ENCODE data around the gene MPO.

Gene MPO

DNA sequence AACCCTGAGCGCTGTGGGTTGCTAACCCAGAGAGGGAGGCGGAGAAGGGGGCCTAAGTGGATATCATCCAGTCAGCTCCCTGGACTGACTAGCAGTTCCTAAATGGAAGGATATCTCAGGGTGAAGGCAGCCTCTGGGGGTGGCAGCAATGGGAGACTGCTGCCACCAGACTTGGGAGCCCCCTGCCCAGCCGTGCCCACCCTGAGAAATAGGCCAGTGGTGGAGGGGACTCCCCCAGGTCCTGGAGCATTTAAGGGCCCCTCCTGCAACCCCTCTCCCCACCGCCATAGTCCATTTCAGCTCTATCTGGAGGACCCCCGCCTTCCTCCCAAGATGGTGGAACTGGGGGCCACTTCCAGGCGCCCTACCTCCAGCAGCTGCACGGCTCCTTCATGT is 39.4 kb upstream of the MPO start:
- no peak for DNase-seq (ENCODE audit: low spot score)

DNA sequence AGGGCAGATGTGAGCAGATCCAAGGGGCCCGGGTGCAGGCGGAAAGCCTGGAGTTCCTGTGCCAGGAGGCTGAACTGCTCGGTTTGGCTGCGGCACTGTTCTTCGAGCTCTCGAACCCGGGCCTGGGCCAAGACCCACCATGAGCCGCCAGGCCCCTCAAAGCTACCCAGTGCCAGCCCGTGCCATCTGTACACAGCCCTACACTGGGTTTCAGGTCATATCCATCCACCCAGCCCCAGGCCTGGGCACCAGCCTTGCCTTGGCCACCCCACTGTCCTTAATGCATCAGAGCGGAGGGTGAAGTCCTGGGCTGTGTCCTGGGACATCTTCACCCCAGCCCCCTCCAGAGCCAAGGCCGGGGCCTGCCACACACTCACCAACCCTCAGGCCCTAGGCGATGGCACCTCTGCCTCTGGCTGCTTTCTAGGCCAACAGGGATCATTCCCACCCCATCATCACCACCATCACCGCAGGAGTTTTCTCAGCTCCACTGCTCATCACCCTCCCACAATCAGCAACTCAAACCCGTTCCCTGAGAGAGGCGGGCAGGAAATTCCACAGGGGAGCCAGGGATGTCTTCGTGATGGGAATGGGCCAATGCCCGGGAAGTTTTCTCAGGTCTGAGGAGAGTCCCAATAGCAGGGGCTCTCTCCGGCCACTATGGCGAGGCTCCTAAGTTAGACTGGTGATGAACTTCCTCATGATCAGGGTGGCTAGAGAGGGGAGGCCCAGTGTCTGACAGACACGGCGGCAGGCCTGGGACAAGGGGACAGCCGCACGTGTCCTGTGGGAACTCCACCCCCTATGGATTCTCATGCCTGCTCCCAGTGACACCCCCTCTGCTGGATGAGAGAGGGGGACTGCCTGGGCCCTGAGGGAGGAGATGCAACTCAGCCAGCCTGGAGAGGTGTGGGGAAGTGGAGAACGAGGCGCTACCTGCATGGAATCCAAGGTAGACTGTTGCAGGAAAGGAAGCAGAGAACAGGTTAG is 38.7 kb upstream of the MPO start:
- no peak for DNase-seq (ENCODE audit: low spot score)

DNA sequence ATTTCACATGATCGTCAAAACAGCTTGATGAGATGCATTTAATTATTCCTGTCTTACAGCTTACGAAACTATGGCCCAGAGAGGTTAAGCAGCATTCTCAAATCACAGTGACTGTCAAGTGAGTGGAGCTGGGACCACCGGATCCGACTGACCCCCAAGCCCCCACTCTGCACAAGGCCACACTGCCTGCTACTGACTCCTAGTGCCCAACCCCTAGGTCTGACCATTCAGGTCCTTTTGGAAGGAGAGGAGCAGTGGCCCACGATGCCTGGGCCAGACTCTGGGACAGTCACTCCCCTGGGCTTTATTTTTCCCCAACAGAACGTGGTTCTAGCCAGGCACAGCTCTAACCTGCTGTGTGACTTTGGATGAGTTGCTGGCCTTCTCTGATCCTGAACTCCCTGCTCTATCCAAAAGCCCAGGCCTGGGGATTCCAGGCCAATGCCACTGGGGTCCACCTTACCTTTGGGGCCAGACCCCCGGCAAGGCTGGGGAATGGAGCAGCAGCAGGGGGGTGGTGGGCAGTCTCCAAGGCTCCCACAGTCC is 38.0 kb upstream of the MPO start:
- no peak for DNase-seq (ENCODE audit: low spot score)

DNA sequence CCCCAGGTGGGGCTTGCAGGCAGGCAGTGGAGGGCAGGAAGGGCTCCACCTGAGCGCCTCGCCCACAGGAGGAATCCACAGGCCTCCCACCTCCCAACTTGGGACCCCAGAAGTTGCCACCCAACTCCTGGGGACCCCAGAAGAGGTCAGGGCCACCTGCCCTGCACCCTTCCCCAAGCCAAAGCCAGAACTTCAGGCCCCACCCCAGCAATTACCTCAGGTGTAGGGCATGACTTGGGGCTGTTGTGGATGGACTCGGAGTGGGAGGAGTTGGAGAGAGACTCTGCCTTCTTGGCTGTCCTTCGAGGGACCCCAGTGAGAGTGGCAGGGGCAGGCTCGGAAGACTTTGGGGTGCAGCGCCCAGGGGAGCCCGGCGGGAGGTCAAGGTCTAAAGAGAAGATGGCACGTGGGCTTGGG is 37.3 kb upstream of the MPO start:
- DNase-seq (ENCODE audit: low spot score), result no peak

DNA sequence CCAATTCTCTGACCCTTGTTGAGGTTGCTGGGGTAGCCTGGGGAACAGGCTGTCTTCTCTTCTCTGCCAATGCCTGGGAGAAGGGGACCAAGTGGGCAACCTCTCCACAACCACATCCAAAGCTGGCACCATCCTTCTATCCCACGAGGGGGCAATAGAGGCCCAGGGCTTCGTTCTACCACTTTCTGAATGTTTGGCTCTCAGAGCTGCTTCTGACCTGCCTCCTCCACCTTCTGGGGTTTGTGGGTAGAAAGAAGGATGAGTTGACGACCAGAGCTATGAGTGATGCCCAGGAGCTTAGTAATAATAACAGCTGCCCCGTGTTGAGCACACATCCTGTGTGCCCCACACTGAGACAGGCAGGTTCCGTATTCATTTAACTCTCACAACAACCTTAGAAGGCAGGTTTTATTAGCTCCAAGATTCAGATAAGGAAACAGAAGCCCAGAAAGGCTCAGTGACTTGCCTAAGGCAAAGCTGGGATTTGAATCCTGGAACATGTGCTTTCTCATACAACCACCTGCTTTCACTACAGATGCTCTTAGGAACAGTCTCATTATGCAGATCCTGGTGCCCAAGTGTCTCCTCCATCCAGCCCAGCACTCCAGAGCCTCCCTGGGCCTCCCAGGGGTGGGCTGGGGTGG is 36.8 kb upstream of the MPO start:
- no peak for DNase-seq (ENCODE audit: low spot score)

DNA sequence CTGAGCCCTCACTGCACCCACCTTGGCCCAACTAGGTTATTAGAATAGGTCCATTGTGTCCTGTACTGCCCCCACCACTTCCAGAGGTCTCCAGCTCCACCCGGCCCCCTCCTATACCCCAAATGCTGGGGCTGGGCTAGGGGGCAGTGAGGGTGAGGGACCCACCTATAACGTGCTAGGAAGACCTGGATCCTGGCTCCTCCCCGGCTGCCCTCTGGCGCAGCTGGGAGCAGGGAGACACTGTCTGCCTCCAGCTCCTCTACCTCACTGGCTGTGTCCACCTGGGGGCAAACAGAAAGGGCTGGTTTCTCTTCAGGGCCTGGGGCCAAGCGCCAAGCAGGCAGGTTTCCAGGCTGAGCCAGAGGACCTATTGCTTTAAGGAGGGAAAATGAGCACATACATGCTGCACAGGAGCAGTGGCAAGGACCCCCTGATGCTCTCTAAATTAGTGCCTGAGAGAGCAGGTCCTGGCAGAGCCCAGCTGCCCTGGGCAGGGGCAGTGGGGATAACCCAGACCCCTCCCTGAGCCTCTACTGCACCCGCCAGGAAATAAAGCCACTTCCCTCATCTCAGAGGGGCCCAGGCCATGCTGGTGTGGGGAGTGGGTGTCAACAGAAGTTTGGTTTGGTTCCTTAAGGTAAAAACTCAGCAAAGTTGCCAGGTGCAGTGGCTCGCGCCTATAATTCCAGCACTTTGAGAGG is 35.7 kb upstream of the MPO start:
- no peak for DNase-seq (ENCODE audit: low spot score)

DNA sequence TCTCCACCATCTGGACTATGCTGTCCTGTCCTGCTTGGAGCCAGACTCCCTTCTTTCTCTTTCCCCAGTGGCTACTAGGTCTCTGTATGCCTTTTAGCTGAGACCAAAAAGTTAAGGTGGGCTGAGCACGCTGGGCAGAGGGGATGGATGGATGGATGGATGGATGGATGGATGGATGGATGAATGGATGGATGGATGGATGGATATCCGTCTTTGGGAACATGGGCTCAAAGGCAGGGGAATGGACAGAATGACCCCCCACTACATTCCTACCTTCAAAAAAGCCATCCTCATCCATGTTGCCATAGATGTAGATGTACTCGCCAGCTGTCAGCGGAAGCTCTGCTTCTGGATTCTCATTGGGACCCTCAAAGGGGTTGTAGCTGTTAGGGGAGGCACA is 35.0 kb upstream of the MPO start:
- no peak for DNase-seq (ENCODE audit: low spot score)

DNA sequence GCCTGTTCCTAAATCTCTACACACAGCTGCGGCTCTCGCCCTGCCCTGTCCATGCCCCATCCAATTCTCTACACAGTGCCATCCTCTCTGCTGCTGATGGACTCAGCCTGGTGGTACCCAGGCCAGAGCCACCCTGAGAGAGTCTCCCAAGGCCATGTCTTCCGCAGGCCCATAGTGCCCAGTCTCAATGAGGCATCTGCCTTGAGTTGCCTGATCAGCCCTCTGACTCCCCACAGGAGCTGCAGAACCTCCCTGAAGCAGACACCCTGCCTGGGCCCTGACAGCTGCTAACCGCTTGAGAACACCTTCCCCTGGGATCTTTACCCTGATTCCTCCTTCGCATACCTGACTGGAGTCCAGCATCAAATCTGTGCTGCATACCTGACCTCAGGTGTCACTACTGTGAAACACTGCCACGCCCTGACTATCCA is 34.6 kb upstream of the MPO start:
- no peak for DNase-seq (ENCODE audit: low spot score)

DNA sequence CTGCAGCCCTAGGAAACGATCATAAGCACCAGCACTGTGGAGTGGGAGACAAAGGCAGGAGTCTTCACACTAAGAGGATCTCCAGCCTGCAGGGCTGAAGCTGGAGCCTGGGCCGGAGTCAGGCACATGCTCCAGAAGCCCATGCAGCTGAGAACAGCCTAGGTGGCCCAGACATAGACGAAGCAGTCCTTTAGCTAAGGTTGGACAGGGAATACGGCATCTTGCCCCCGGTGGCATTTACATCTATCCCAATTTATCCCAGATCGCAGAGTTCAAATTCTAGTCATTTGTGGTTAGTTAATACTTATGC is 33.9 kb upstream of the MPO start:
- DNase-seq (ENCODE audit: low spot score), result no peak

DNA sequence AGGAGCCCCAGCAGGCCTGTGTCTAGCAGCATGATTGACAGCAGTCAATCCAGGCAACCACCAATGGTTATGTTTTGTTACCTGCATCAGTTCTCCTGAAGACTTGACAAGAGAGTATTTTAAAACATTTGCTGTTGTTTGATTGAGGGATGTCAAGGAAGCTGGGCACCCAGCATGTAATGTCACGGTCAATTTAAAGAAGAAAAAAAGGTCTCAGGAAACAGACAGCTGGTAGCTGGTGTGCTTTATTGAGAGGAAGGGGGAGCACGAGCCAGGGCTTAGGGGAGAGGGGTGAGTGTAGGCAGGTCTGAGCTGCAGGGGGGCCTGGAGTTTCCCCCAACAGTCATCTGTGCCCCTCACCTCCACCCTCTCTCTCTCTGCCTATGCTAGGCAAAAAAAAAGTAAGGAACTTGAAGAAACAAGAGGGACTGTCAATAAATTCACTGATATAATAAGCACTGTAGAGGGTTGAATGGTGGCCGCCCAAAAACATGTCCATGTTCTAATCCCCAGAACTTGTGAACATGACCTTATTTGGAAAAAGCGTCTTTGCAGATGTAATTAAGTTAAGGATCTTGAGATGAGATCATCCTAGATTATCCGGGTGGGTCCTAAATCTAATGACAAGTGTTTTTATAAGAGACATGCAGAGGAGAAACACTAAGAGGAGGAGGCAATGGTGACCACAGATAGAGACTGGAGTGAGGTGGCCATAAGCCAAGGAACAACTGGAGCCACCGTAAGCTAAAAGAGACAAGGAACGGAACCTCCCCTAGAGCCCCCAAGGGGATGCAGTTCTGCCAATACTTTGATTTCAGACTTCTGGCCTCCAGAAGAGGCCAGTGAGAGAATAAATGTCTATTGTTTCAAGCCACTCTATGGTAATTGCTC is 33.3 kb upstream of the MPO start:
- DNase-seq (ENCODE audit: low spot score), result no peak

DNA sequence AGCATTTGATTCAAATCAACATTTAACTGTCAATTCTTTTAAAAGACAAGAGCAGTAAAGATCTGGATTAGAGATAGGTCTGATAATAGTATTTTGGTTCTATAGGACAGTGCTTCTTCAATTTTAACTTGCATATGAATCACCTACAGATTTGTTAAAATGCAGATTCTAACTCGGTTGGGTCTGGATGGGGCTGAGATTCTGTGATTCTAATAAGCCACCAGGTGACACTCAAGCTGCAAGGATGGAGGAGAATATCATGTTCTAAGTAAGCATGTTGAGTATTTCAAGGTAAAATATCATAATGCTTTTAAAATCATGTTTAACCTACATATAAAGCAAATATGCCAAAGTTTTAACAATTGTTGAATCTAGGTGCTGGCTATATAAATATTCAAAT is 32.1 kb upstream of the MPO start:
- DNase-seq (ENCODE audit: low spot score), result no peak

DNA sequence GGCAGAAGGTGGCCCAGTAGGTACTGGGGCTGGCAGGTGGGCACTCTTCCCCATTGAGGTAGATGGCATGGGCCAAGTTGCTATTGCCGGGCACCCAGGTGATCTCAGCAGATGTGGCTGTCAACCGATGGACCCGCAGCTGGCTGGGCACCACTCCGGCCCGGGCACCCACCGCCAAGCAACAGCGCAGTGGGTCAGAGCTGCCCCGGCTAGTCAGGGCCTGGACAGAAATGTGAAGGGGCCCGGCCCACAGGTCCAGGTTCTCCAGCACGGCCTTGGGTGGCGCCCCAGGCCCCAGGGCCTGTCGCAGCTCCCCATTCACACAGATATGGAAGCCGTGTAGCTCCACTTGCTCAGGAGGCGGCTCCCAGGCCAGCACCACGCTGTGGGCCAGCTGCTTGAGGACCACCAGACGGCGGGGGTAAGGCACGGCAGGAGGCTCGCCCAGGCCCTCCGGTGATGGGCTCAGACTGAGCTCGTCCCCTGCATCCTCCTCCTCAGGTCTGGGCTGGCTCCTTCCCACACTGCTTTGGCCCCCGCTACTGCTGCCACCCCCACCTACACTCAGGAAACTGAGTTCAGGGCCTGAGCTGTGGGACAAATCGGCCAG is 31.4 kb upstream of the MPO start:
- DNase-seq (ENCODE audit: low spot score), result no peak

DNA sequence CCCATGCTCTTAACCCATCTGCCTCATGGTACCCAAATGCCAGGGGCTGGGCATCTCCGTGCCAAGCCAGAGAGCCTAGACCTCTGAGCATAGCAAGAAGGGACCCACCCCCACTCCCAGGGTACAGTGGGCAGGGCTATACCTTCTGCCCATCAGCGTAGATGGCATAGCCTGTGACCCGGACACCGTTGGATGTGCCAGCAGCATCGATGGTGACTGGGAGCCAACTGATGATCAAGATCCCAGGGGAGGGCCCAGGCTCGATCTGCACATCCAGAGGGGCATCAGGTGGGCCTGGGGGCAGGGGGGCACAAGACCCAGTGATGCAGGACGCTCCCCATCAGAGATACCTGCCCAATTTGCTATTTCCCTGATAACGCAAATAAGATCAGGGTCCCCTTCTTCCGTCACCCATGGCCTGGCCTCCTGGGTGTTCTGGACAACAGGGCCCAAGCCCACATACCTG is 30.7 kb upstream of the MPO start:
- no peak for DNase-seq (ENCODE audit: low spot score)

DNA sequence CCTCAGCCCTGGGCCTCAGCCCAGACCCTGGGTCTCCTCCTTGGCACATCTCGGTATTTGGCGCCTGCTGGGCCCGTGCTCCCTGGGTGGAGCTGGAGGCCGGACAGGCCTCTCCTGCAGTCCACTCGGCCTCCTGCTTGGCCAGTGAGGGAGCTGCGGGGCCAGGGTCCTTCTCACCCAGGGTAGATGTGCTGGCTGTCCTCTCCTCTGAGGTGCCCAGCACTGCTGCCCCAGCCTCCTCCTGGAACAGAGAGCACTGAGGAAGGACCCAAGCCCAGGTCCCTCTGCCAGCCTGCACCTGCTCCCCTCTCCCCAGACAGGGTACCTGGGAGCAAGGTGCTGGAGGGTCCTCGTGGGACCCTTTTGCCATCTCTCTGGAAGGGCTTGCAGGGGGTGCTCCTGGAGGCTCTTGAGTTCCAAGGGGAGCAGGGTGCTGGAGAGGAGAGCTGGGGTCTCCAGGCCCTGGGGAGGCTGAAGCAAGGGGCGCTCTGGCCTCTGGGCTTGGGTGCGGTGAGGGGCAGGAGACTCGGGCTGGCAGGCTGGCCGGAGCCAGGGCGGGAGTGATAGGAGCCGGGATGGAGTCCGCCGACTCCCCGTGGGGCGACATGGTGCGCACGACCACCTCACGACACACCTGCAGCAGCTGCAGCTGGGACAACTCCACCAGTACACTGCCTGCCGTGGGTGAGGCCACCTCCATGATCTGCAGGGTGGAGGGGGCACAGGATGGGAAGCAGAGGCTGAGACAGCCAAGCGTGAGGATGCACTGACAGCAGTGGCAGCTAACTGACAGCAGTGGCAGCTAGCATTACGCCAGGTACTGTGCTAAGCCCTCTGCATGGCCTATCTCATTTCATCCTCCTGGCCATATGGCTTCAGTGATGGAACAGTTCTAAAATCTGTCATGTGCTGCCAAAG is 30.0 kb upstream of the MPO start:
- no peak for DNase-seq (ENCODE audit: low spot score)

DNA sequence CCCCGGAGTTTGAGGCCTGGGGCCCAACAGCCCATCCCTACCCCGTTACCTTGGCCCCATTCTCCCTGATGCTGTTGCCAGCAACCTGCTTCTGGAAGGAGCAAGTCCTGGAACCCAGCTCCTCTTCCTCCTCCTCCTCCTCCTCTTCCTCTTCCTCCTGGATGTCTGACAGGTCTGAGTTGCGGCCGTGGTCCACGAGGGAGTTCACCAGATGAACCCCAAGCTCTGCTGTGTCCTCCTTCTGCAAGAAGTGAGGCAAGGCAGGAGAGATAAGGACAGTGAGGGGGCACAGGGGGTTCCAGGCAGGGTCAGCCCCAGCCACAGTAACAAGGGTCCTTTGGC is 29.2 kb upstream of the MPO start:
- no peak for DNase-seq (ENCODE audit: low spot score)

DNA sequence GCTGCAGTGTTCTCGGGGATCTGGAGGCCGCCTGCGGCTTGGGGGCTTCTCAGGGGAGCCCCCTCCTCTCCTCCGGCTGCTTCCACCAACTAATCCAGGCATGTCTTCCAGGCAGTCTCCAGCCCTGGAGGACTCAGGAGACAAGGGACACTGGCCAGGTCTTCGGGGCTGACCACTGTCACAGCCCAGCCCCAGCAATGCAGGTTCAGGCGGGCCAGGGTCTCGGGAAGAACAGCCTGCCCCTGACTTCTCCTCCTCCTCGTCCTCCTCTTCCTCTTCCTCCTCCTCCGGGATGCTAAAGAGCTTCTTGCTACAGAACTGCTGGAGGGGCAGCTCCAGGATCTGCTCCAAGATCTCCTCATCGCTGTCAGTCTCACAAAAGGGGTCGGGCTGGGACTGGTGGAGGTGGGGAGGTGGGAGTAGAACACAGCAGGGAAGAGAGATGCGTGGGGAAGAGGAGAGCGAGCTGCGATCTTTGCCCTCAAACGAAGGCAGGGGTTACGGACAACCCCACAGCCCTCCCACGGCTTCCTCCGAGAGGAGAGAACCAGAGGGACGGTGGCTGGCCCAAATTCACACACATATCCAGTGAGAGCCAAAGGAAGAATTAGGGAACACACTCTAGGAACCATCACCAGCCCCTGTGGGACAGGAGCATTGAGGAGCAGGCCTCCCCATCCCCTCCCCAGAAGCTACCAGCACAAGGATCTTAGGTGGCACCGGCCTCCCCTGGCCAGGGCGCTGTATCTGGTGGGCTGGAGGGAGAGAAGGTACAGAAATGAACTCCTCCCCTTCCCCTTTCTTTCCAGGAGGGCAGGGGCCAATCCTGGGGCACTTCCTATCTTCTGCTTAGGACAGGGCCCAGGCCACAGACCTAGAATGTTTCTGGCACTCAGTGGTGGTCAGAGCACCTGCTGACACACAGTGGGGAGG is 28.5 kb upstream of the MPO start:
- DNase-seq (ENCODE audit: low spot score), result no peak

DNA sequence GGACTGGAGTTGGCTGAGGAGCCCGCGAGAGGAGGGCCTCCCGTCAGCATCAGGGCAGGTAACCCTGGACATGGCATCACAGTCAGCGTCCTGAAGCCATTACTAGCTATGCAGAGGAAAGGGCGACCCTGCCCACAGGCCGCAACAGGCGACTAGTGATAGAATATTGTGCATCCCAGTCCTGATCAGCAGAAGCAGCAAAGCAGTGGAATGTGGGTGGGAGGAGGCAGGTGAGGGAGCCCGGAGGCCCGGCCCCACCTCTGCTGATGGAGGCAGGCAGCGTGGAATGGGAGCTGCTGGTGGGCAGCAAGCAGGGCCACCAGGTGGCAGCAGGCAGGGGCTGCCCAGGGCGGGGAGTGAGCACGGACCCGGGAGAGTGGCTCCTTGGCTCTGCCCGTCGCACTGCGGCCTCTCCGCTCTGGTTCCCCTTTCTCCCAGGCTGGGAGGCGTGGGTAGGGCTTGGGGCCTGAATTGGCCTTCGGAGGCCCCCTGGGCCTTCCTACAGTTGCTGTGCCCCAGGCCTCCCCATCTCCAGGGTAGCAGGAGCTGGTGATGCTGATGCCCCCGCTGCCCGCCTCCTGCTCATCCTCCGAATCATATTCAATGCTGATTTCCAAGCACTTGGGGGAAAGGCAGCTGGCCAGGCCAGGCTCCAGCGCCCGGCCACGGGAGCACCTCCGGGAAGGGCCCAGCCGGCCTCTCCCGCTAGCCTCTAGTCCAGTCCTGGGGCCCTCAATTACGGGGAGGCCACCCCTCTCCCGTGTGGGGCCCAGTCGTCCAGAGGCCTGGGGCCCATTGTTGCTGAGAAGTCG is 27.6 kb upstream of the MPO start:
- no peak for DNase-seq (ENCODE audit: low spot score)

All from putamen (tissue), 1 donor.